ENCODE data around the gene TNFAIP8L1.

Gene TNFAIP8L1

DNA sequence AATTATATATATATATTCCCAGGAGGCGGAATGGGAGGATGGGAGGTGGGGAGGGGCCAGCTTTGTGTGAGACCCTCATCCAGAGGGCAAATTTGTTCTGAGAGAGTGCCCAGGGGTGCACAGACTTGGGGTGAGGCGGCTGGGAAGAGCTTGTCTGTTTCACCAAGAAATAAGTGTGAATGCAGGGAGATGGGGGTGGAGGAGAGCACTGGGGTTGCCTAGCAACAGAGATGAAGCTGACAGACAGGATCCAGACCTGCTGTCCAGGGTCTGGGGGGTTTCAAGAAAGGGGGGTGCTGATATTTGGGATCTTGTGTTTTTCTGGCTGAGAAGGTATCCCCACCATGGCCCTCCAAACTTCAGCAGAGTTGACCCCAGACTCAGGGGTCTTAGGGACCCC, 18.6 kb upstream of the TNFAIP8L1 start:
- Histone ChIP-seq H3K27ac (replicated peaks; ENCODE audit: low read length) (no peak overlapping the region), H3K27me3 (ENCODE audit: control insufficient read depth in 3 of 3, insufficient read depth in 3 of 3, low read depth in 1 of 3, low read length in 3 of 3) (no peaks in the 10 kb centered on the region), H2AFZ (ENCODE audit: low read length) (peak overlapping the region; percentile 79), H3K79me1 (ENCODE audit: low read depth, low read length) (peaks cover 1% of the 10 kb centered on the region), H3K36me3 (replicated peaks in 1 of 2; ENCODE audit: control insufficient read depth in 2 of 2, insufficient read depth in 2 of 2, low read length in 2 of 2) (no peaks in the 10 kb centered on the region), H2BK5ac (ENCODE audit: low read length) (no peak overlapping the region), H3K14ac (ENCODE audit: low read length) (no peak overlapping the region), H3K4me2 (ENCODE audit: insufficient read depth, low read length, poor library complexity, severe bottlenecking) (no peak overlapping the region), H3K18ac (ENCODE audit: low read length) (no peak overlapping the region), H3K9ac (ENCODE audit: low read depth, low read length, poor library complexity) (no peak overlapping the region), H4K91ac (ENCODE audit: low read depth, low read length, poor library complexity) (no peak overlapping the region), H3K4me3 (ENCODE audit: low read length in 2 of 2) (no peak overlapping the region), H3K23ac (ENCODE audit: low read depth, low read length, poor library complexity) (no peak overlapping the region), H2BK120ac (ENCODE audit: low read depth, low read length) (no peak overlapping the region), H3K4me1 (ENCODE audit: control insufficient read depth in 2 of 2, insufficient read depth in 1 of 2, low read depth in 1 of 2, low read length in 2 of 2) (peaks cover 9 to 22% of the 10 kb centered on the region in 2 donors), H4K8ac (ENCODE audit: low read depth, low read length) (no peak overlapping the region), H3K9me3 (replicated peaks in 1 of 2; ENCODE audit: control insufficient read depth in 2 of 2, insufficient read depth in 1 of 2, low read depth in 1 of 2, low read length in 2 of 2) (peaks cover 0 to 1% of the 10 kb centered on the region in 2 donors), H2BK12ac (ENCODE audit: low read length) (no peak overlapping the region), H2AK5ac (ENCODE audit: low read depth, low read length) (no peak overlapping the region), H3K4ac (ENCODE audit: low read length) (no peak overlapping the region), H2BK15ac (ENCODE audit: low read length) (peak overlapping the region; percentile 15)
- WGBS, 2 donors (ENCODE audit: extremely low coverage in 2 of 2, insufficient read length in 2 of 2, insufficient replicate concordance in 1 of 2): no CpG with 5 or more reads among the region's 2 CpGs
- DNase-seq (ENCODE audit: low spot score): no peak

DNA sequence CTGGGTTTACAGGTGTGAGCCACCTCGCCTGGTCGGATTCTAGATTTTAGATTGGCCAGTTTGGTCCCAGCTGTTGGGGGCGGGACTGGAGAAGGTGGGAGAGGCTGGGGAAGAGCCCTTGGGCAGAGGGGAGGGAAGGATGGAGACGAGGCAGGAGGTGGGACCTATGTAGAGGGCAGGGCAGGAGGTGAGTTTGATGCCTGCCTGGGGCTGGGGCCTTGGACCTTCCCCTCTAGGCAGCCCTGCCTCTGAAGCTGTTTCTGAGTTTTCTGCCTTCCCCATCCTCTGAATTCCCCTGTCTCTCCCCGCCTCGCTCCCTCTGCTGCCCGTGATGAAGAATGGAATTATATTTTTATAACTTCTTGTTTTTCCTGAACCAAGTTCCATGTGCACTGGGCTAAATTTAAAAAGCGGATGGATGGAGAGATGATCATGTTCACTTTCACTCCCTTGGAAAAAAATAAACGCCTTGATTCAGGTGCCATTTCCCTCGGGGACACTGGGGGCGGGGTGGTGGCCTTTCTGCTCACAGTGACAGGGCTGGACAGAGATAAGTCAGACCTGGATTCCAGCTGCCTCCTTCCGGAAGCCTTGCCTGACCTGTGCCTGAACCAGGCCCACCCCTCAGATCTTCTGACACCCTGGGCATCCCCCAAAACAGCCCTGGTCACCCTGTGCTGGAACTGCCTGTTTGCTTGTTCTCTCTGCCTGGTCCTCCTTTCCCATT, 16.5 kb upstream of the TNFAIP8L1 start:
- H2BK5ac ChIP-seq (ENCODE audit: low read length): no peak overlapping the region
- no peak overlapping the region for H2BK120ac ChIP-seq (ENCODE audit: low read depth, low read length)
- H4K8ac ChIP-seq (ENCODE audit: low read depth, low read length): no peak overlapping the region
- H3K27ac ChIP-seq (replicated peaks; ENCODE audit: low read length): no peak overlapping the region
- no peaks in the 10 kb centered on the region for H3K36me3 ChIP-seq (replicated peaks in 1 of 2; ENCODE audit: control insufficient read depth in 2 of 2, insufficient read depth in 2 of 2, low read length in 2 of 2)
- no peaks in the 10 kb centered on the region for H3K9me3 ChIP-seq (replicated peaks in 1 of 2; ENCODE audit: control insufficient read depth in 2 of 2, insufficient read depth in 1 of 2, low read depth in 1 of 2, low read length in 2 of 2)
- H3K4me1 ChIP-seq (ENCODE audit: control insufficient read depth in 2 of 2, insufficient read depth in 1 of 2, low read depth in 1 of 2, low read length in 2 of 2): peaks cover 9 to 22% of the 10 kb centered on the region in 2 donors
- WGBS, 2 donors (ENCODE audit: extremely low coverage in 2 of 2, insufficient read length in 2 of 2, insufficient replicate concordance in 1 of 2): no CpG with 5 or more reads among the region's 12 CpGs
- peak overlapping the region; percentile 53 for H2AFZ ChIP-seq (ENCODE audit: low read length)
- H3K4ac ChIP-seq (ENCODE audit: low read length): no peak overlapping the region
- H3K27me3 ChIP-seq (ENCODE audit: control insufficient read depth in 3 of 3, insufficient read depth in 3 of 3, low read depth in 1 of 3, low read length in 3 of 3): no peaks in the 10 kb centered on the region
- no peak overlapping the region for H3K4me2 ChIP-seq (ENCODE audit: insufficient read depth, low read length, poor library complexity, severe bottlenecking)
- H3K4me3 ChIP-seq (ENCODE audit: low read length in 2 of 2): no peak overlapping the region
- no peak overlapping the region for H3K14ac ChIP-seq (ENCODE audit: low read length)
- H3K9ac ChIP-seq (ENCODE audit: low read depth, low read length, poor library complexity): no peak overlapping the region
- no peak overlapping the region for H2BK15ac ChIP-seq (ENCODE audit: low read length)
- no peak overlapping the region for H2BK12ac ChIP-seq (ENCODE audit: low read length)
- no peak for DNase-seq (ENCODE audit: low spot score)
- H3K23ac ChIP-seq (ENCODE audit: low read depth, low read length, poor library complexity): no peak overlapping the region
- no peak overlapping the region for H4K91ac ChIP-seq (ENCODE audit: low read depth, low read length, poor library complexity)
- peaks cover 2% of the 10 kb centered on the region for H3K79me1 ChIP-seq (ENCODE audit: low read depth, low read length)
- no peak overlapping the region for H2AK5ac ChIP-seq (ENCODE audit: low read depth, low read length)
- H3K18ac ChIP-seq (ENCODE audit: low read length): no peak overlapping the region

DNA sequence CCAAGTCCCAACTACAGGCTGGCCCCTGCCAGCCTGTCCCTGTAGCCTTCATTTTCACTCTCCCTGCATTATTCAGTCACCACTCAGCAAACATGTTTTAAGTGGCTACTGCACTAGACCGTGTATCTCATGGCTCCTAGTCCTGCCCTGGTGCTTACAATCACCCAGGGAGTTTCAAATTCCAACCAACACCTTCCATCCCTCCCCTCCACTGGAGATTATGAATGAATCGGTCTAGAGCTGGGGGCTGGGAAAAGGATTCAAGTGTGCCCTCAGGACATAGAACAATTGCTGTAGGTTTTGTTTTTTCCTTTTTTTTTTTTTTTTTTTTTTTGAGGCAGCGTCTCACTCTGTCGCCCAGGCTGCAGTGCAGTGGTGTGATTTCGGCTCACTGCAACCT, 15.0 kb upstream of the TNFAIP8L1 start:
- H3K23ac ChIP-seq (ENCODE audit: low read depth, low read length, poor library complexity): no peak overlapping the region
- H3K4me2 ChIP-seq (ENCODE audit: insufficient read depth, low read length, poor library complexity, severe bottlenecking): no peak overlapping the region
- H3K4ac ChIP-seq (ENCODE audit: low read length): no peak overlapping the region
- no peak overlapping the region for H3K14ac ChIP-seq (ENCODE audit: low read length)
- no peak overlapping the region for H3K9ac ChIP-seq (ENCODE audit: low read depth, low read length, poor library complexity)
- H4K8ac ChIP-seq (ENCODE audit: low read depth, low read length): no peak overlapping the region
- WGBS, 2 donors (ENCODE audit: extremely low coverage in 2 of 2, insufficient read length in 2 of 2, insufficient replicate concordance in 1 of 2): no CpG with 5 or more reads among the region's 5 CpGs
- H3K4me1 ChIP-seq (ENCODE audit: control insufficient read depth in 2 of 2, insufficient read depth in 1 of 2, low read depth in 1 of 2, low read length in 2 of 2): peaks cover 9 to 22% of the 10 kb centered on the region in 2 donors
- H3K9me3 ChIP-seq (replicated peaks in 1 of 2; ENCODE audit: control insufficient read depth in 2 of 2, insufficient read depth in 1 of 2, low read depth in 1 of 2, low read length in 2 of 2): no peaks in the 10 kb centered on the region
- H3K36me3 ChIP-seq (replicated peaks in 1 of 2; ENCODE audit: control insufficient read depth in 2 of 2, insufficient read depth in 2 of 2, low read length in 2 of 2): no peaks in the 10 kb centered on the region
- peak overlapping the region; percentile 11 for H3K18ac ChIP-seq (ENCODE audit: low read length)
- no peaks in the 10 kb centered on the region for H3K27me3 ChIP-seq (ENCODE audit: control insufficient read depth in 3 of 3, insufficient read depth in 3 of 3, low read depth in 1 of 3, low read length in 3 of 3)
- peaks cover 2% of the 10 kb centered on the region for H3K79me1 ChIP-seq (ENCODE audit: low read depth, low read length)
- H2BK15ac ChIP-seq (ENCODE audit: low read length): no peak overlapping the region
- no peak overlapping the region for H4K91ac ChIP-seq (ENCODE audit: low read depth, low read length, poor library complexity)
- no peak for DNase-seq (ENCODE audit: low spot score)
- no peak overlapping the region for H2BK120ac ChIP-seq (ENCODE audit: low read depth, low read length)
- no peak overlapping the region for H2AK5ac ChIP-seq (ENCODE audit: low read depth, low read length)
- H2BK12ac ChIP-seq (ENCODE audit: low read length): no peak overlapping the region
- no peak overlapping the region for H3K4me3 ChIP-seq (ENCODE audit: low read length in 2 of 2)
- H2AFZ ChIP-seq (ENCODE audit: low read length): no peak overlapping the region
- no peak overlapping the region for H3K27ac ChIP-seq (replicated peaks; ENCODE audit: low read length)
- no peak overlapping the region for H2BK5ac ChIP-seq (ENCODE audit: low read length)

DNA sequence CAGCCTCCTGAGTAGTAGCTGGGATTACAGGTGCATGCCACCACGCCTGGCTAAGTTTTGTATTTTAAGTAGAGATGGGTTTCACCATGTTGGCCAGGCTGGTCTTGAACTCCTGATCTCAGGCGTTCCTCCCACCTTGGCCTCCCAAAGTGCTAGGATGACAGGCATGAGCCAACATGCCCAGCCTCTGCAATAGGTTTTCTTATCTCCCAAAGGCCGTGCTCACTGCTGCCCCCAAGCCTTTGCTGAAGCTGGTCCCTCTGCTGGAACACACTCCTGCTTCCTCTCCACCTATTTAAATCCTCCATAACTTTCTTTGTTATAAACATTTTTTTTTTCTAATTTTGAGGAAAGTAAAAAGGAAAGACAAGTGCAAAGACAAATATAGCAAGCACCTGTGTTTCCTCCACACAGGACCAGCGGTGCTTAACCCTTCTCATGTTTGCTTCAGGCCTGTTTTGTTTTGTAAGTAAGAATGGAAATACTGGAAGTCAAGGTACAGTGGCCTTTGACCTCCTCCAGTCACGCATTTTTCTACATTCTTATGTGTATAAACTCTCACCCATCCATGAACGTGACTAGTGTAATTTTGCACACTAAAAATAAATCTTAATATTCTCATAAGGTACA, 14.5 kb upstream of the TNFAIP8L1 start:
- Histone ChIP-seq H3K23ac (ENCODE audit: low read depth, low read length, poor library complexity) (no peak overlapping the region), H3K27me3 (ENCODE audit: control insufficient read depth in 3 of 3, insufficient read depth in 3 of 3, low read depth in 1 of 3, low read length in 3 of 3) (no peaks in the 10 kb centered on the region), H3K36me3 (replicated peaks in 1 of 2; ENCODE audit: control insufficient read depth in 2 of 2, insufficient read depth in 2 of 2, low read length in 2 of 2) (no peaks in the 10 kb centered on the region), H3K14ac (ENCODE audit: low read length) (no peak overlapping the region), H4K91ac (ENCODE audit: low read depth, low read length, poor library complexity) (no peak overlapping the region), H3K27ac (replicated peaks; ENCODE audit: low read length) (no peak overlapping the region), H4K8ac (ENCODE audit: low read depth, low read length) (no peak overlapping the region), H3K4ac (ENCODE audit: low read length) (no peak overlapping the region), H2AK5ac (ENCODE audit: low read depth, low read length) (no peak overlapping the region), H3K18ac (ENCODE audit: low read length) (peak overlapping the region; percentile 11), H2BK15ac (ENCODE audit: low read length) (no peak overlapping the region), H3K9me3 (replicated peaks in 1 of 2; ENCODE audit: control insufficient read depth in 2 of 2, insufficient read depth in 1 of 2, low read depth in 1 of 2, low read length in 2 of 2) (no peaks in the 10 kb centered on the region), H3K79me1 (ENCODE audit: low read depth, low read length) (peaks cover 2% of the 10 kb centered on the region), H3K9ac (ENCODE audit: low read depth, low read length, poor library complexity) (no peak overlapping the region), H3K4me3 (ENCODE audit: low read length in 2 of 2) (no peak overlapping the region), H2AFZ (ENCODE audit: low read length) (no peak overlapping the region), H3K4me1 (ENCODE audit: control insufficient read depth in 2 of 2, insufficient read depth in 1 of 2, low read depth in 1 of 2, low read length in 2 of 2) (peaks cover 9 to 21% of the 10 kb centered on the region in 2 donors), H3K4me2 (ENCODE audit: insufficient read depth, low read length, poor library complexity, severe bottlenecking) (no peak overlapping the region), H2BK120ac (ENCODE audit: low read depth, low read length) (no peak overlapping the region), H2BK5ac (ENCODE audit: low read length) (no peak overlapping the region), H2BK12ac (ENCODE audit: low read length) (no peak overlapping the region)
- WGBS, 2 donors (ENCODE audit: extremely low coverage in 2 of 2, insufficient read length in 2 of 2, insufficient replicate concordance in 1 of 2): no CpG with 5 or more reads among the region's 6 CpGs
- DNase-seq (ENCODE audit: low spot score): no peak

Data from neuronal stem cell (in vitro differentiated cells).